Thyroid gland (tissue), 4 donors: ENCODE results near the gene DPP6. TPM values are rescaled to one million over a fixed set of nuclear protein-coding genes. Genes with fewer than 3 reads are reported as not detected.

Experiments used
- DNase-seq, 2 donors: peaks; one replicate each; pipeline ENCODE4 v3.0.0-alpha.2; 2019
- H3K27ac ChIP-seq, 3 donors: fragments of 200-600 bp; sonication (generic); 1 replicate in 2 of 3; 2 replicates in 1 of 3; pipeline ENCODE4 v1.5.1; 2016 to 2019; ENCODE audit warnings: mild to moderate bottlenecking in 1 of 3, moderate library complexity in 1 of 3
- H3K27me3 ChIP-seq: fragments of 200-600 bp; sonication (generic); one replicate; pipeline ENCODE4 v1.5.1; 2019
- H3K36me3 ChIP-seq, 2 donors: fragments of 200-600 bp; sonication (generic); one replicate each; pipeline ENCODE4 v1.5.1; 2016 to 2019
- H3K4me1 ChIP-seq, 2 donors: fragments of 200-600 bp; sonication (generic); one replicate each; pipeline ENCODE4 v1.5.1; 2017 to 2019
- H3K4me3 ChIP-seq, 3 donors: fragments of 200-600 bp; sonication (generic); replicated peaks in 1 of 3; 1 replicate in 2 of 3; 2 replicates in 1 of 3; pipeline ENCODE4 v1.5.1; 2016; ENCODE audit warnings: mild to moderate bottlenecking in 1 of 3
- H3K9me3 ChIP-seq: fragments of 200-600 bp; sonication (generic); one replicate; pipeline ENCODE4 v1.5.1; 2017
- CTCF ChIP-seq, 6 experiments: fragments of 200-600 bp in 3 of 6; fragments of 450-650 bp in 3 of 6; sonication (generic) in 3 of 6; IDR thresholded peaks; one replicate each; pipeline ENCODE4 v1.5.1; 2016 to 2019; ENCODE audit warnings: antibody characterized with exemption in 6 of 6, mild to moderate bottlenecking in 2 of 6, inconsistent platforms in 1 of 6, moderate library complexity in 1 of 6
- POLR2A ChIP-seq, 2 donors: fragments of 450-650 bp; IDR thresholded peaks; one replicate each; pipeline ENCODE4 v1.6.1; 2017; ENCODE audit warnings: antibody characterized with exemption in 2 of 2, mild to moderate bottlenecking in 2 of 2, moderate library complexity in 1 of 2
- WGBS, 2 donors: methylation state at CpG; one replicate each; pipeline ENCODE4 v1.1.5; 2017; 5-methylcytosine and 5-hydroxymethylcytosine counted together
- intact Hi-C: fragments of 100-400 bp; cut with DNase I; formaldehyde crosslinking; loops from one replicate; pipeline ENCODE4 v1.15.1; 2023
- total RNA-seq, 4 donors: library from RNA; depleted of rRNA; stranded (reverse); fragments of >200 nt; gene quantifications; one replicate each; pipeline ENCODE4 v1.2.3, GENCODE V29; 2016

Gene DPP6
- total RNA-seq, 4 donors from 2014 or later: 50.7 to 97.7 (median 68.9) TPM

DNA sequence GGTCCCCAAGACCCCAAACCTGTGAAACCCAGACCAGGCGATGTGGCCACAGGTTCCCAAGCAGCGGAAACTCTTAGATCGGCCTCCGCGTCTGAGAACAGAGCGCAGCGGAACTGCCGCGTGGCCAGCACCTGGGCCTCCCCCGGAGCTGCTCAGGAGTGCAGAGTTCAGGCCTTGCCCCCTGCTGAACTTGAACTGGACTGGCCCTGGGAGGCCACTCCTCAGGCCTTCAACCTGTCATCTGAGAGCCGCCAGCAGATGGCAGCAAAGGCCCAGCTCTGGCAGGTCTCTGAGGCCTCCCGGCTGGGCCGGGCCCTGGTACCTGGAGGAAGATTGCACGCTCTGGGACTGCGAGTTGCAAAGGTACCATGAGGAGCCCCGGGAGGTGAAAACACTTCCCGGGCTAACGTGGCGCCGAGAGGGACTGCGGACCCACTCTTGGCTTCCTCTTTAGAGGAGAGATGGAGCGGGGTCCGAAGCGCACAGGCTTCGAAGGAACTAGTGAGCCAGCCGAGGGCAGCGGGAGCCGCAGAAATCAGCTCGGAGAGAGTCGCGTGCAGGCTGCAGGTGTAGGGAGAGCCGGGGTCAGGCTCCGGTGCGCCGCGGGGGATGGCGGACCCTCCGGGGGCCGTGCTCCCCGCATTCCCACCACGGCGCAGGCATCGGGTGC is 861.6 kb downstream of the DPP6 start:
- Histone ChIP-seq H3K36me3 (no peaks in the 10 kb centered on the region), H3K27ac (no peak overlapping the region), H3K9me3 (no peaks in the 10 kb centered on the region), H3K4me1 (peaks cover 0 to 6% of the 10 kb centered on the region in 2 donors), H3K4me3 (peak overlapping the region in 1 of 3 donors; percentile 18), H3K27me3 (no peaks in the 10 kb centered on the region)
- peak; percentile 90 to 93 for DNase-seq
- WGBS, 2 donors: 0 to 10% methylated on average over 1 to 28 of the region's 43 CpGs
- TF ChIP-seq CTCF (IDR thresholded peaks at IDR 0.05) (peak; percentile 58 to 95 (median 82)), POLR2A (IDR thresholded peaks at IDR 0.05) (no peak)
- intact Hi-C loops: no loop called here

DNA sequence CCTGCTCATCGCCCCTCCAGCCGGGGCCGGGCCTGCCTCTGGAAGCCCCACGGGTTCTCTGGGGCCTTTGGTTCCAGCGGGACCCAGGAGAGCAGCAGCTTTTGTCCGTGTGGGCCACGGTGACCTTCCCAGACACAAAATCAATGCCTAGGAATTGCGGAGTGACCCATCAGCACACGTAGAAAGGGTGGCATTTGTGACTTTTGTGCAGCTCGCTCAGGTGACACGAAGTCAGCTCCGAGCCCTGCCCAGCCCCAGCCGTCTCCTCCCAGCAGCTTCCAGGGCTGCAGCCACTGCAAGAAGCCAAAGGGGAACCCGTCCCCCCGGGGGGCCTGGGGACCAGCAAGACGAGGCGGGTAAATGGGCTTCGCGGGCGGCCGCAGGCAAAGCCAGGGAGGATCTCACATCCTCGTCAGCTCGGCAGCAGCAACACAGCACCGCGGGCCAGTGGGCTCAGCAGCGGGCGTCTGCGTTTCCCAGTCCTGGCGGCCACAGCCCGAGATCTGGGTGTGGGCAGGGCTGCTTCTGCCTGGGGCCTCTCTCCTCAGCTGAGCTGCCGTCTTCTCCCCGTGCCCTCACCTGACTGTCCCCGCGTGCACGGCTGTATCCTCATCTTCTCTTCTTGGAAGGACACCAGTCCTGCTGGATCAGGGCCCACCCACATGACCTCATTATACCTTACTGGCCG is 862.3 kb downstream of the DPP6 start:
- Histone ChIP-seq H3K27me3 (no peaks in the 10 kb centered on the region), H3K36me3 (no peaks in the 10 kb centered on the region), H3K27ac (no peak overlapping the region), H3K9me3 (no peaks in the 10 kb centered on the region), H3K4me3 (peak overlapping the region in 1 of 3 donors; percentile 18), H3K4me1 (peaks cover 0 to 6% of the 10 kb centered on the region in 2 donors)
- intact Hi-C loops: no loop called here
- DNase-seq: no peak
- WGBS, 2 donors: 49 to 50% methylated on average over 13 to 25 of the region's 36 CpGs
- no peak for TF ChIP-seq POLR2A (IDR thresholded peaks at IDR 0.05)
- TF ChIP-seq CTCF (IDR thresholded peaks at IDR 0.05): no peak

- no peak overlapping the region for H3K4me3 ChIP-seq
- no peak overlapping the region for H3K27ac ChIP-seq
- 78 to 85% methylated on average over 7 to 11 of the region's 18 CpGs for WGBS, 2 donors
- DNase-seq: no peak
- no peaks in the 10 kb centered on the region for H3K36me3 ChIP-seq
- intact Hi-C loops: no loop called here
- H3K9me3 ChIP-seq: no peaks in the 10 kb centered on the region
- no peak for TF ChIP-seq CTCF (IDR thresholded peaks at IDR 0.05)
- no peak for TF ChIP-seq POLR2A (IDR thresholded peaks at IDR 0.05)
- H3K27me3 ChIP-seq: no peaks in the 10 kb centered on the region
- peaks cover 0 to 6% of the 10 kb centered on the region in 2 donors for H3K4me1 ChIP-seq
These were observed 862.8 kb downstream of the DPP6 start for GRCh38 chr7:154914996-154915380.

DNA sequence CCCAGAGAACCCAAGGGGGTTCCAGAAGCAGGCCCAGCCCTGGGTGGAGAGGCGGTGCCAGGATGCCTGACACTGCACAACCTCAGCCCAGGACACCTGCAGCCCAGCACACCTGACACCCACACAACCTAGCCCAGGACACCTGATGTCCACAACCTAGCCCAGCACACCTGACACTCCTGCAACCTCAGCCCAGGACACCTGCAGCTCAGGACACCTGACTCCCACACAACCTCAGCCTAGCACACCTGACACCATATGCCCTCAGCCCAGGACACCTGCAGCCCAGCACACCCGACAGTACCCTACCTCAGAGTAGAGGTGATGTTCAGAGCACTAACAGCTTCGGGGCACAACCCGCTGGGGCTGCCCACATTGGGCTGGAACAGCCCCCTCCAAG is 863.4 kb downstream of the DPP6 start:
- no peak for DNase-seq
- Histone ChIP-seq H3K27me3 (no peaks in the 10 kb centered on the region), H3K36me3 (no peaks in the 10 kb centered on the region), H3K4me3 (no peak overlapping the region), H3K27ac (no peak overlapping the region), H3K9me3 (no peaks in the 10 kb centered on the region), H3K4me1 (peaks cover 0 to 6% of the 10 kb centered on the region in 2 donors)
- intact Hi-C loops: no loop called here
- 92 to 94% methylated on average over 2 to 4 of the region's 4 CpGs for WGBS, 2 donors
- no peak for TF ChIP-seq POLR2A (IDR thresholded peaks at IDR 0.05)
- no peak for TF ChIP-seq CTCF (IDR thresholded peaks at IDR 0.05)

DNA sequence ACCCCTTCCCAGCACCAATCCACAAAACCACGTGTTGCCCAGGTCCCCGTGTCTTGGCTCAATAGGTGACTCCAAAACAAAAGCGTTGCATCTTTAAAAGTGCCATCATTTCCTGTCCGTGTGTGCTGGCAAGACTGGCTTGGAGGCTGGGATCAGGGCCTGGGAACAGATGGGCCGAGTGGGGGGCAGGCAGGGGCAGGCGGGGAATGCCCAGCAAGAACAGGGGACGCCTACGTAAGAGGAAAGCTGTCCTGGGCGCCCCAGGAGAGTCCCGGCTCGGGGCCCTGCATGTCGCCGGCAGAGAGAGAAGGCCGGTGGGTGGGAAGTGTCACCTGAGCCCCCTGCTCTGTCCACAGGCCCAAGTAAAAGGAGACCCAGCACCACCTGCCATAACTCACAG is 864.2 kb downstream of the DPP6 start:
- H3K9me3 ChIP-seq: no peaks in the 10 kb centered on the region
- no peaks in the 10 kb centered on the region for H3K36me3 ChIP-seq
- 84 to 85% methylated on average over 11 to 14 of the region's 14 CpGs for WGBS, 2 donors
- H3K4me3 ChIP-seq: no peak overlapping the region
- TF ChIP-seq POLR2A (IDR thresholded peaks at IDR 0.05) (no peak), CTCF (IDR thresholded peaks at IDR 0.05) (no peak)
- peaks cover 0 to 6% of the 10 kb centered on the region in 2 donors for H3K4me1 ChIP-seq
- no peak for DNase-seq
- no peaks in the 10 kb centered on the region for H3K27me3 ChIP-seq
- intact Hi-C loops: no loop called here
- H3K27ac ChIP-seq: no peak overlapping the region
